ENCODE results near the gene GAR1. TPM values are rescaled to one million over a fixed set of nuclear protein-coding genes. Genes with fewer than 3 reads are reported as not detected.
"Not testable (repeated sequence)": the region's sequence is repeated elsewhere in the genome, so short reads cannot be mapped to it uniquely, and the experiment has no call there.

The GAR1 gene
- total RNA-seq, 2 experiments from 2014 or later: 25.2 to 29.9 TPM

DNA sequence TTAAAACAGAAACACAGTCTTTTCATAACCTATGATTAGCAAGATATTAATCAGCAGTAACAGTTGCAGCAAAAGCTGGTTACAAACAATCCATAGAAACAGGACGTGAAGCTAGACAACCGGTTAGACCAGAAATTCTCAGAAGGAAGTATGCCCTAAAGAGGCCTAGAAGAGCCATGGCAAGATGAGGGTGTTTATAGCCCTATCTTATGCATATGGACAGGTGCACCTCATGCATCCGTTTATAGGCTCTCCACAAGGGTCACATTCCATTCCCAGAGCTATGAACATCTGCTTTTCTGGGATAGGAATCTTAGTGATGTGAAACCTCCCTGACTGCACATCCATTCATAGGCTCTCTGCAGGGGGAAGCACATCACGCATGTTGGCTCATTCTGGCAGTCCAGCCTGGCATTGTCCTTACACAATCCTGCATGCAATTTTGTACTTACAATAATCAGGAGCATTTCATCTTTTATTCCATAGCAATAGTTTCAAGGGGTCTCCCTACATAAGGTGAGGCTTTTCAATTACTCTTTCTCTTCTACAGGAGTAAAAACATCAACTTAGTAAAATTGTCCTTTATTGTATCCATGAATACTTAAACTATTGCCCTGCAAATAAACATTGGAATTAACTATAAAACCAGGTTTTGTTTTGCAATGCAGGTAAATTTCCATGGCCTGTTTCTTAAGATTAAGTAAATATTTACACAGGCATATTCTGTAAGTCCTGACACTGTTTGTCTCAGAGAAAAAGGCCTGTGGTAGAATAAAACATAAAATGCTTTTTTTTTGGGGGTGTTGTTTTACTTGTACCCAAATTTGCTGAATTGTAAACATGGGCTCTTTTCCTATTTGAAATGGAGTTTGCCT lies 44.1 kb downstream of the GAR1 start:
- DNase-seq; H3K36me3 Mint-ChIP-seq; H3K4me3 Mint-ChIP-seq; CTCF ChIA-PET; H3K27me3 Mint-ChIP-seq; H3K4me1 Mint-ChIP-seq; H3K9me3 Mint-ChIP-seq (ENCODE audit: low read depth); H3K27ac Mint-ChIP-seq; ATAC-seq: not testable (repeated sequence)

- Mint-ChIP-seq H3K27me3 (no peaks in the 10 kb centered on the region), H3K9me3 (ENCODE audit: low read depth) (peaks cover 9% of the 10 kb centered on the region), H3K27ac (no peak overlapping the region), H3K4me1 (no peaks in the 10 kb centered on the region), H3K4me3 (no peak overlapping the region), H3K36me3 (no peaks in the 10 kb centered on the region)
- DNase-seq (no peak), ATAC-seq (no peak)
- CTCF ChIA-PET: no interaction called here
These were observed 45.7 kb downstream of the GAR1 start for GRCh38 chr4:109861271-109861670.

GRCh38 chr4:109861916-109862511 lies 46.5 kb downstream of the GAR1 start:
- Mint-ChIP-seq H3K27ac (no peak overlapping the region), H3K36me3 (no peaks in the 10 kb centered on the region), H3K4me1 (no peaks in the 10 kb centered on the region), H3K4me3 (no peak overlapping the region), H3K9me3 (ENCODE audit: low read depth) (peaks cover 9% of the 10 kb centered on the region), H3K27me3 (no peaks in the 10 kb centered on the region)
- ATAC-seq (no peak), DNase-seq (no peak)
- CTCF ChIA-PET: no interaction called here

DNA sequence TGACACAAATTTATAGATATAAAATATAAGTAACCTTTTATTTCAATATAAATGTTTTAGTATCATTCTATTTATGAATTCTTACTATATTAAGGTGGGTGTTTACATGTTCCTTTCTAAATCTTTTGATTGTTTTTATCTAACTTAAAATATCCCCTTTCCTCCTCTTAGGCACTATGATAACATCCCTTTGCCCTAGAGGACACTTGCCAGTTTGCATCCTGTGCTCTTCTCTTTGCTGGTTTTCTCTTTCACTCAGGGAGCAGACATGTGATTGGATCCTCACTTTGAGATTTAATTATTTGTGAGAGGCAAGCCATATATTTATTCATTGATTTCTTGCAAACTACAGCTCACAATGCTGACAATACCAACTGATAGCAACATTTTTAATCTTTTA lies 48.6 kb downstream of the GAR1 start:
- Mint-ChIP-seq H3K27me3 (no peaks in the 10 kb centered on the region), H3K36me3 (no peaks in the 10 kb centered on the region), H3K9me3 (ENCODE audit: low read depth) (peaks cover 9% of the 10 kb centered on the region), H3K27ac (no peak overlapping the region), H3K4me1 (no peaks in the 10 kb centered on the region), H3K4me3 (no peak overlapping the region)
- CTCF ChIA-PET: interaction anchor here (1.0 kb wide), 1 partner anchor 99 kb away, joined by 3 read pairs; no protein-coding TSS in a partner anchor
- DNase-seq (no peak), ATAC-seq (no peak)

GRCh38 chr4:109870061-109870460 lies 54.5 kb downstream of the GAR1 start:
- H3K4me3 Mint-ChIP-seq: no peak overlapping the region
- no peaks in the 10 kb centered on the region for H3K9me3 Mint-ChIP-seq (ENCODE audit: low read depth)
- no peak for ATAC-seq

GRCh38 chr4:109872065-109872464 lies 56.5 kb downstream of the GAR1 start:
- Mint-ChIP-seq H3K4me1 (no peaks in the 10 kb centered on the region), H3K4me3 (no peak overlapping the region), H3K36me3 (no peaks in the 10 kb centered on the region), H3K27ac (no peak overlapping the region), H3K27me3 (no peaks in the 10 kb centered on the region), H3K9me3 (ENCODE audit: low read depth) (no peaks in the 10 kb centered on the region)
- CTCF ChIA-PET: no interaction called here
- no peak for DNase-seq
- no peak for ATAC-seq

More at GRCh38 chr4:109870061-109870460, 54.5 kb downstream of the GAR1 start:
- Mint-ChIP-seq H3K36me3 (no peaks in the 10 kb centered on the region), H3K27me3 (no peaks in the 10 kb centered on the region), H3K27ac (no peak overlapping the region), H3K4me1 (no peaks in the 10 kb centered on the region)
- no peak for DNase-seq
- CTCF ChIA-PET: no interaction called here

GRCh38 chr4:109872950-109873656 lies 57.5 kb downstream of the GAR1 start:
- H3K4me1 Mint-ChIP-seq: no peaks in the 10 kb centered on the region
- no peak for DNase-seq
- no peaks in the 10 kb centered on the region for H3K36me3 Mint-ChIP-seq
- H3K9me3 Mint-ChIP-seq (ENCODE audit: low read depth): no peaks in the 10 kb centered on the region
- H3K27ac Mint-ChIP-seq: no peak overlapping the region
- no peak for ATAC-seq
- no peak overlapping the region for H3K4me3 Mint-ChIP-seq
- CTCF ChIA-PET: no interaction called here
- peaks cover 6% of the 10 kb centered on the region for H3K27me3 Mint-ChIP-seq

GRCh38 chr4:109873791-109874514 lies 58.4 kb downstream of the GAR1 start:
- CTCF ChIA-PET: interaction anchor here (0.9 to 1.5 kb wide), 2 partner anchors 42 to 104 kb away, joined by 3 read pairs; no protein-coding TSS in a partner anchor

More at GRCh38 chr4:109873791-109874514, 58.4 kb downstream of the GAR1 start:
- DNase-seq (no peak), ATAC-seq (no peak)
- peaks cover 7% of the 10 kb centered on the region for H3K27me3 Mint-ChIP-seq
- no peak overlapping the region for H3K4me3 Mint-ChIP-seq
- no peaks in the 10 kb centered on the region for H3K9me3 Mint-ChIP-seq (ENCODE audit: low read depth)
- H3K27ac Mint-ChIP-seq: no peak overlapping the region
- H3K4me1 Mint-ChIP-seq: no peaks in the 10 kb centered on the region
- H3K36me3 Mint-ChIP-seq: no peaks in the 10 kb centered on the region

Other genes starting within 250 kb of the GAR1 start
- gene CASP6, start 112.3 kb upstream of the GAR1 start, total RNA-seq: 10 to 100 TPM; 20.3 to 20.8 TPM
- 10 to 100 TPM; 14.4 to 14.6 TPM for gene PLA2G12A, start 85.7 kb upstream of the GAR1 start, total RNA-seq
- gene CFI, start 13.8 kb upstream of the GAR1 start, total RNA-seq: under 1 TPM in 1 of 2 experiments, not detected in 1; 0.26 TPM
- under 1 TPM; 0.19 to 0.32 TPM for gene RRH, start 12.2 kb downstream of the GAR1 start, total RNA-seq
- under 1 TPM in 1 of 2 experiments, not detected in 1; 0.23 TPM for gene LRIT3, start 32.3 kb downstream of the GAR1 start, total RNA-seq
- gene EGF, start 97.1 kb downstream of the GAR1 start, total RNA-seq: not detected